ENCODE measurements around the gene AFAP1.

Gene AFAP1

DNA sequence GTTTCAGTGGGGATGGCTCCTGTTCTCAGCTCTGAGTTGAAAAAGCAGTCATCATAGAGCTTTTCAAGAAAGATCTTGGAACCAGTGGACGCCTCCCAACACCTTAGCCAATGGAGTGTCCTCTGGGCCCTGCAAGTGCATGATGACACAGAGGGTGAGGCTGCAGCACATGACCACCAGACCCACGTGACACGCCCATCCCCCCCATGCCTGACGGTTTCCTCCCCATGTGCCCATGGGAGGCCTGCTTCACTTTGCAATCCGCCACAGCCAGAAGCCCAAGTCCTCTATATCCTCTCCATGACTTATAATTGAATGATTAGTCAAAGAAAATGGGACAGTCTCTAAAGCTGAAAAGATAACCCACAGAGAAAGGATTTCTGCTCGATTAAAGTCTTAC lies 187.0 kb downstream of the AFAP1 start:
- in situ Hi-C loops (cut with MboI; ENCODE audit: low sequenced_read_pairs, unreplicated experiment): no loop called here
- TF ChIP-seq, protein P1, sequence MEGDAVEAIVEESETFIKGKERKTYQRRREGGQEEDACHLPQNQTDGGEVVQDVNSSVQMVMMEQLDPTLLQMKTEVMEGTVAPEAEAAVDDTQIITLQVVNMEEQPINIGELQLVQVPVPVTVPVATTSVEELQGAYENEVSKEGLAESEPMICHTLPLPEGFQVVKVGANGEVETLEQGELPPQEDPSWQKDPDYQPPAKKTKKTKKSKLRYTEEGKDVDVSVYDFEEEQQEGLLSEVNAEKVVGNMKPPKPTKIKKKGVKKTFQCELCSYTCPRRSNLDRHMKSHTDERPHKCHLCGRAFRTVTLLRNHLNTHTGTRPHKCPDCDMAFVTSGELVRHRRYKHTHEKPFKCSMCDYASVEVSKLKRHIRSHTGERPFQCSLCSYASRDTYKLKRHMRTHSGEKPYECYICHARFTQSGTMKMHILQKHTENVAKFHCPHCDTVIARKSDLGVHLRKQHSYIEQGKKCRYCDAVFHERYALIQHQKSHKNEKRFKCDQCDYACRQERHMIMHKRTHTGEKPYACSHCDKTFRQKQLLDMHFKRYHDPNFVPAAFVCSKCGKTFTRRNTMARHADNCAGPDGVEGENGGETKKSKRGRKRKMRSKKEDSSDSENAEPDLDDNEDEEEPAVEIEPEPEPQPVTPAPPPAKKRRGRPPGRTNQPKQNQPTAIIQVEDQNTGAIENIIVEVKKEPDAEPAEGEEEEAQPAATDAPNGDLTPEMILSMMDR (IDR thresholded peaks at IDR 0.05; ENCODE audit: borderline replicate concordance, control extremely low read depth, extremely low read depth, insufficient read depth, missing control alignments): no peak

DNA sequence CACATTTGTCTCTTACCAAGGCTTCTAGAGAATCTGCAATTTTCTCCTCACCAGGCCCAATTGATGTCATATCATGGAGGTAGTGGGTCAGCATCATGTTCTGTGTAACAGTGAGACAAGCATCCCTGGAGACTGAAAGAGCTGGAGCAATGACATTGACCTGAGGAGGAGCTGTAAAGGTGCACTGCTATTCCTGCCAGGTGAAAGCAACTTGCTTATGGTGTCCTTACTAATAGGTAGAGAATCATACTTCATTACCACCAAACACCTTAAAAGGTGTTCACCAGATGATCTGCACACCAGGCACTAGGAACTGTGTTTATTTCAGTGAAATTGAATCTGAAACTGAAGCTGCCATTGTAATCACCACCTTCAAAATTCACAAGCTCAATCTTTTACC lies 188.7 kb downstream of the AFAP1 start:
- TF ChIP-seq, protein P1 (IDR thresholded peaks at IDR 0.05; ENCODE audit: borderline replicate concordance, control extremely low read depth, extremely low read depth, insufficient read depth, missing control alignments): no peak
- DNase-seq (ENCODE audit: low spot score): no peak
- in situ Hi-C loops (cut with MboI; ENCODE audit: low sequenced_read_pairs, unreplicated experiment): no loop called here

More for the DNA sequence above, 187.0 kb downstream of the AFAP1 start:
- no peak for DNase-seq (ENCODE audit: low spot score)

DNA sequence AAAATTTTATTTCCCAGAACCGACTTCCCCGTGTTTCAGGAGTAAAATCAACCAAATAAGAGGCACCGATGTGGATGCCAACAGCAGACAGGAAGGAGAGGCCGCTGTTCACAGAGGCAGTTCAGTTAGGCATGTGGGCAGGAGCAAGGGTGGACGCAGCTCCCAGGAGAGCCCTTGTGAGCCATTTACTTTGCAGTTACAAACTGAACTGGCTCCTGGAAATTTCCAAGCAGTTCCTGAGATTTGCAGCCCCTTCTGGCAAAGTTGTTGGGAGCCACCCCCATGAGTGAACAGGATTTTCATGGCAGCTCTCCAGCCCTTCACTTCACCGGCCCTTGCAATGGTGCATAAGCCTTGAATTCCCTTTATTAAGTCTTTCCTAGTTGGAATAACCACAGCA lies 189.1 kb downstream of the AFAP1 start:
- no peak for DNase-seq (ENCODE audit: low spot score)
- TF ChIP-seq, protein P1 (IDR thresholded peaks at IDR 0.05; ENCODE audit: borderline replicate concordance, control extremely low read depth, extremely low read depth, insufficient read depth, missing control alignments): no peak
- in situ Hi-C loops (cut with MboI; ENCODE audit: low sequenced_read_pairs, unreplicated experiment): no loop called here

DNA sequence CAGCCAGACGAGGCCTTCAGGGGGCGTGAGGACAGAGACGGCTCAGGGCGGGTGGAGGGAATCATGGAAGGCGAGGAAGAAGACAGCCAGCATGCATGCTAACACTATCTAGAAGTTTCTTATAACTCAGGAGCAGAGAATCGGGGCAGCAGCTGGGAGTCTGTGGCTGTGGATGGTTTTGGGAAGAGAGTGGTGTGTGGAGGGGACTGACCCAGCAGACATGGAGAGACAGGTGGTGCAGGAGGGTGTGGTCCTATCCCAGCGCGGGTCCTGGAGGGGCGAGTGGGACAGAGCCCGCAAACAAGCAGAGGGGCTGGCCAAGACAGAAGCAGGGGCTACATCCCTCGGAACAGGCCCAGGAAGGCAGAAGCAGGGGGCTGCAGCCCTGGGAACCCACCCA lies 192.1 kb downstream of the AFAP1 start:
- DNase-seq (ENCODE audit: low spot score): no peak

DNA sequence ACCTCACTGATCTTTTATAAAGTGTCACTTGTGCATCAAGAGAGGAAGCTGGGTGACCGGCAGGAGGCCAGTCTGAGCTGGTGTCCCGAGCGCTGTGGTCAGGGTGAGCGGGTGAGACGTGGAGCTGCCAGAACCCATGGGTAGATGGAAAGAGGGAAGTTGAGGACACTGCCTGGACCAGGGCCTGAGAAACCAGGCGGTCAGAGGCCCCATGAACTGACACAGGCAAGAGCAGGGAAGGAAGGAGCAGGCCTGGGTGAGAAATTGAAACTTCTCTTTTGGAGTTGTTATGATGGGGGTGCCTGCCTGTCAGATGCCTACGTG lies 192.6 kb downstream of the AFAP1 start:
- in situ Hi-C loops (cut with MboI; ENCODE audit: low sequenced_read_pairs, unreplicated experiment): no loop called here
- no peak for DNase-seq (ENCODE audit: low spot score)
- TF ChIP-seq, protein P1 (IDR thresholded peaks at IDR 0.05; ENCODE audit: borderline replicate concordance, control extremely low read depth, extremely low read depth, insufficient read depth, missing control alignments): no peak

More for the DNA sequence above, 192.1 kb downstream of the AFAP1 start:
- TF ChIP-seq, protein P1 (IDR thresholded peaks at IDR 0.05; ENCODE audit: borderline replicate concordance, control extremely low read depth, extremely low read depth, insufficient read depth, missing control alignments): no peak
- in situ Hi-C loops (cut with MboI; ENCODE audit: low sequenced_read_pairs, unreplicated experiment): no loop called here

DNA sequence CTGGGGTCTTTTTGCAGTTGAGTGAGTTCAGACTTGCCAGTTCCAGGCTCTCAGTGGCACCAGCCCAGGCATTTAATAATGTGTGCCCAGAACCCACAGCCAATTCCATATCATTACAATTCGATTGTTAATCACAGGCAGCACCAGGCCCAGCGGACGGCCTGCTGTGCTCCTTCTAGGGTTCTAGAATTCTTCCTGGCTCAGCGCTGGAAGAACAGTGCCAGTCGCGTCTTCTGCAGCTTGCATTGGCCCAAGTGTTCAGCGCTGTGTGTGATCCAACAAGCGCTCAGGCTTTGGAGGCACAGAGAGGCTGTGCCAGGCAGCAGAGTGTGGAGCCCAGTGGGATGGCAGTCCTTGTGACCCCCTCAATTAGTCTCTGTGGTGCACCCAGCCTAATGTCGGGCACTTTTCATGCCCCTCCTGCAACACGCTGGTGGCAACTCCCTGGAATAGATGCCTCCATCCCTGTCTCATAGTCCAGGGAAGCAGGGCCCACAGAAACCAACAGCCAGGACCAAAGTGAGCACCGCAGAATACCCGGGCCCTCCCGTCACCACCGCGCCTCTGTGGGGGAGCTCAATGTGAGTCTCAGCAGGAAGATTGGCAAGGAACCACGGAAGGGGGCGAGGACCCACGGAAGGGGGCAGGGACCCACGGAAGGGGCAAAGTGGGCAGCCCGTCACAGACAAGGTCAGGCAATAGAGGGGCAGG lies 193.2 kb downstream of the AFAP1 start:
- DNase-seq (ENCODE audit: low spot score): no peak
- TF ChIP-seq, protein P1 (IDR thresholded peaks at IDR 0.05; ENCODE audit: borderline replicate concordance, control extremely low read depth, extremely low read depth, insufficient read depth, missing control alignments): no peak
- in situ Hi-C loops (cut with MboI; ENCODE audit: low sequenced_read_pairs, unreplicated experiment): no loop called here
